Parathyroid adenoma (tissue), 2 donors: ENCODE data around the gene TMEM121.

ENCODE experiments used
- H2AFZ ChIP-seq: fragments of 300-600 bp; sonication (generic); one replicate; pipeline ENCODE4 v1.7.0; 2017; ENCODE audit warnings: antibody characterized with exemption, mild to moderate bottlenecking
- H3K27ac ChIP-seq: fragments of 300-600 bp; sonication (generic); one replicate; pipeline ENCODE4 v1.7.0; 2017
- H3K27me3 ChIP-seq: fragments of 300-600 bp; sonication (generic); one replicate; pipeline ENCODE4 v1.7.0; 2017; ENCODE audit warnings: low read length; ENCODE audit not compliant: control insufficient read depth, insufficient read depth
- H3K36me3 ChIP-seq: fragments of 300-600 bp; sonication (generic); one replicate; pipeline ENCODE4 v1.7.0; 2017; ENCODE audit warnings: low read length; ENCODE audit not compliant: control insufficient read depth, insufficient read depth
- H3K4me1 ChIP-seq: fragments of 300-600 bp; sonication (generic); one replicate; pipeline ENCODE4 v1.7.0; 2017; ENCODE audit warnings: control low read depth
- H3K4me2 ChIP-seq: fragments of 300-600 bp; sonication (generic); one replicate; pipeline ENCODE4 v1.7.0; 2017; ENCODE audit warnings: low read length
- H3K4me3 ChIP-seq: fragments of 300-600 bp; sonication (generic); one replicate; pipeline ENCODE4 v1.7.0; 2017; ENCODE audit warnings: low read depth, low read length
- H3K79me2 ChIP-seq: fragments of 300-600 bp; sonication (generic); one replicate; pipeline ENCODE4 v1.7.0; 2017; ENCODE audit warnings: control low read depth
- H3K9ac ChIP-seq: fragments of 300-600 bp; sonication (generic); one replicate; pipeline ENCODE4 v1.7.0; 2017; ENCODE audit warnings: mild to moderate bottlenecking
- H3K9me3 ChIP-seq: fragments of 300-600 bp; sonication (generic); one replicate; pipeline ENCODE4 v1.7.0; 2017; ENCODE audit warnings: low read length; ENCODE audit not compliant: control insufficient read depth
- CTCF ChIP-seq: fragments of 300-600 bp; sonication (generic); IDR thresholded peaks from one replicate; pipeline ENCODE4 v1.7.0; 2017; ENCODE audit warnings: antibody characterized with exemption, mild to moderate bottlenecking
- donor health status: primary hyperparathyroidism.

TMEM121 gene

DNA sequence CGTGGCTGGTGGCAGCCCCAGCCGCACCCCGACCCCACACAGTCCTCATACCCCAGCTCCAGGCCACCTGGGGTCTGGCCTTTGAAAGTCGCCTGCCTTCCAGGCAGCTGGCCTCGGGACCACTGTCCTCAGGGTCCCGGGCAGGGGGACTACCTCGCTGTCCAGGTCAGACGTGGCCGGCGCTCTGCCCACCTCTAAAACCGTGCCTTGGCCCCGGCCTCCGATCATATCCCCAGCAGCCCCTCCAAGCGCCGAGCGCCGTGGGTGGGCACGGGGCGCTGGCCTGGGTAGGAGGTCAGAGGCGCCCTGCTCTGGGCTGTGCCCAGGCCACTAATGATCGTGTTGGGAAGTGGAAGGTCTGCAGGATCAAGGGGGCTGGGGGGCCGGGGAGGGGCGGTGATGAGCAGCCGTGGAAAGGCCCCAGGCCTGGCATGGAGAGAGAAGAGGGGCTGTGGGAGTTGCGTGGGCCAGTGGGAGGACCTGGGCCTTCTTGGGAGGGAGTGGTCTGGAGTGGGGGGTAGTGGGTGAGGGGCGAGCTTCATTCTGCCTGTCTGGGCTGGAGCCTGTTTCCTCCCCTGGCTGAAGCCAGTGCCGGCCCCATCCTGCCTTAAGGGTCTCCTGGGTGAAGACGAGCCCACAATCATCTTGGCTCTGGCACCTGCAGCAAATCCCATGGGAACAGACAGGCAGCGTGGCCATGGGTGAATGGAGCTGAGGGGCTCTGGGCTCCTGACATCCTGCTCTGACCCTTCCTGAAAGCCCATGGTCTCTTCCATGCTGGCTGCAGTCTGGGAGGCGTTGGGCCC, 4.9 kb downstream of the TMEM121 start:
- H3K36me3 ChIP-seq: no peaks in the 10 kb centered on the region
- no peak for TF ChIP-seq CTCF
- no peaks in the 10 kb centered on the region for H3K79me2 ChIP-seq
- H2AFZ ChIP-seq: no peak overlapping the region
- no peak overlapping the region for H3K27ac ChIP-seq
- H3K27me3 ChIP-seq: no peaks in the 10 kb centered on the region
- H3K4me1 ChIP-seq: peaks cover 6% of the 10 kb centered on the region
- H3K9ac ChIP-seq: no peak overlapping the region
- no peak overlapping the region for H3K4me2 ChIP-seq
- H3K9me3 ChIP-seq: no peaks in the 10 kb centered on the region
- no peak overlapping the region for H3K4me3 ChIP-seq

DNA sequence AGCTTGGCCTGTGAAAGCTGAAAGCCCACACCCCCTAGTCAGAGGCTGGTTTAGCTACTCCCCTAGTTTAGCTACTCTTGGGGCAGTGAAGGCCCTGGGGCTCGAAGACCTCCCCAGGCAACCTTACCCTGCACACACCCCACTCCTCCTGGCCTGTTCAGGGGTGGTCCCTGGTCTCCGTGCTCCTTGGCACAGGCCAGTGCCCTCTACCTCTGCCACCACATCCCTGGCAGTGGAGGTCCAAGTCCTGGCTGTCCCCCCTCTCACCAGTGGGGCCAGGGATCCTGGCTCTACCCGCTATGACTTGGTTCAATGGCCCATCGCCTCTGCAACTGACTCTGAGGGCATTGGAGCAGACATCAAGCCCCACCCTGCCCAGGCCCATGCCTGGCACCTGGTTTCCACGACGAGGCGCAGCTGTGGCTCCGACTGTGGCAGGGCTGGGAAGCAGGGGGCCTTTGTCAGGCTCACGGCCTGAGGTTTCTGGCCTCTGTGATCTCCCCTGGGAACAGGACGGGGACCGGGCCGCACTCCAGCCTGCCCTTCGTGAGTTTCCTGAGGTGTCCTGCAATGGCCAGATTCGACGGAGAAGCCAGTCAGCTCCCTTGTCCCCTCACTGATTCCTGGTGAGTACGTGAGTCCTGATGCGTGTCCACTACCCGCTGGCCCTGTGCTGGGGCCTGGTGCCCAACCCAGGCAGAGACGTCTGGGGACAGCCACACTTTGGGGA, 5.7 kb downstream of the TMEM121 start:
- no peak overlapping the region for H3K27ac ChIP-seq
- TF ChIP-seq CTCF: no peak
- H3K4me1 ChIP-seq: peaks cover 6% of the 10 kb centered on the region
- no peaks in the 10 kb centered on the region for H3K79me2 ChIP-seq
- no peak overlapping the region for H3K4me3 ChIP-seq
- H3K36me3 ChIP-seq: no peaks in the 10 kb centered on the region
- H3K27me3 ChIP-seq: no peaks in the 10 kb centered on the region
- no peak overlapping the region for H3K4me2 ChIP-seq
- no peak overlapping the region for H3K9ac ChIP-seq
- H3K9me3 ChIP-seq: no peaks in the 10 kb centered on the region
- no peak overlapping the region for H2AFZ ChIP-seq

DNA sequence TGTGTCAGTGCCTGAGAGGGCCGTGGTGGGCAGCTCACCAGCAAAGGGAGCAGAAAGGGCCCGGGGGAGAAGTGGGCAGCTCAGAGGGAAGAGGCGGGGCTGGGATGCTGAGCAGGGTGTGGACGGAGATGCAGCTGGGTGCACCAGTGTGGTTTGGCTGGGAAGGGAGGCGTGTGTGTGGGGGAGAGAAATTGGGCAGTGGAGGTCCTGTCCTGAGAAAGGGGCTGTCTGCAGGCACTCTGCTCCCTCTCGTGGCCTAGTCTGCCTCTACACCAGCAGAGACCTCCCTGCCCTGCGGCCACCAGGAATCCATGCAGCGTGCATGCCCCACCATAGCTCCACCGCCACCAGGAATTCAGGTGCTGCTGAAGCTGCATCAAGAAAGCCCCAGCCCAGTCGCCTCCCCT, 6.4 kb downstream of the TMEM121 start:
- peaks cover 2% of the 10 kb centered on the region for H3K4me1 ChIP-seq
- H3K4me2 ChIP-seq: no peak overlapping the region
- no peaks in the 10 kb centered on the region for H3K9me3 ChIP-seq
- TF ChIP-seq CTCF: no peak
- H3K4me3 ChIP-seq: no peak overlapping the region
- no peak overlapping the region for H3K9ac ChIP-seq
- H3K27ac ChIP-seq: no peak overlapping the region
- no peaks in the 10 kb centered on the region for H3K36me3 ChIP-seq
- H3K79me2 ChIP-seq: no peaks in the 10 kb centered on the region
- no peak overlapping the region for H2AFZ ChIP-seq
- H3K27me3 ChIP-seq: no peaks in the 10 kb centered on the region

- Histone ChIP-seq H3K36me3 (no peaks in the 10 kb centered on the region), H3K9me3 (no peaks in the 10 kb centered on the region), H3K9ac (no peak overlapping the region), H3K79me2 (no peaks in the 10 kb centered on the region), H3K27ac (no peak overlapping the region), H3K4me3 (no peak overlapping the region), H3K4me1 (no peaks in the 10 kb centered on the region), H3K4me2 (no peak overlapping the region), H3K27me3 (no peaks in the 10 kb centered on the region), H2AFZ (no peak overlapping the region)
- TF ChIP-seq CTCF: no peak
These were observed 7.0 kb downstream of the TMEM121 start for GRCh38 chr14:105533391-105533790.
